ENCODE data around the gene ITGAL.
"Not testable (repeated sequence)": the region's sequence is repeated elsewhere in the genome, so short reads cannot be mapped to it uniquely, and the experiment has no call there.

The ITGAL gene

GRCh38 chr16:30443631-30444030 lies 28.9 kb upstream of the ITGAL start:
- peaks cover 0 to 4% of the 10 kb centered on the region in 2 donors for H3K36me3 ChIP-seq (ENCODE audit: control insufficient read depth in 1 of 2, insufficient read depth in 2 of 2, low read length in 2 of 2)
- H3K27me3 ChIP-seq (ENCODE audit: control insufficient read depth in 1 of 2, insufficient read depth in 2 of 2, low read length in 2 of 2), result no peaks in the 10 kb centered on the region
- H3K4me3 ChIP-seq (ENCODE audit: low read depth in 1 of 2, low read length in 2 of 2), result peak overlapping the region; percentile 87 to 96
- H3K27ac ChIP-seq (ENCODE audit: low read depth, low read length), result no peak overlapping the region
- H3K9ac ChIP-seq (ENCODE audit: low read depth in 1 of 2, low read length in 2 of 2), result peak overlapping the region in 1 of 2 donors; percentile 20
- H3K9me3 ChIP-seq (ENCODE audit: control insufficient read depth in 1 of 2, low read length in 2 of 2), result no peaks in the 10 kb centered on the region
- H3K4me1 ChIP-seq (ENCODE audit: control insufficient read depth in 1 of 2, insufficient read depth in 2 of 2, low read length in 2 of 2), result peaks cover 34% of the 10 kb centered on the region in 2 donors

GRCh38 chr16:30444231-30445148 lies 28.1 kb upstream of the ITGAL start:
- peak overlapping the region; percentile 87 to 96 for H3K4me3 ChIP-seq (ENCODE audit: low read depth in 1 of 2, low read length in 2 of 2)
- H3K27me3 ChIP-seq (ENCODE audit: control insufficient read depth in 1 of 2, insufficient read depth in 2 of 2, low read length in 2 of 2), result no peaks in the 10 kb centered on the region
- H3K9ac ChIP-seq (ENCODE audit: low read depth in 1 of 2, low read length in 2 of 2), result peak overlapping the region; percentile 90 to 93
- H3K27ac ChIP-seq (ENCODE audit: low read depth, low read length), result peak overlapping the region; percentile 88
- H3K4me1 ChIP-seq (ENCODE audit: control insufficient read depth in 1 of 2, insufficient read depth in 2 of 2, low read length in 2 of 2), result peaks cover 34 to 38% of the 10 kb centered on the region in 2 donors
- peaks cover 0 to 4% of the 10 kb centered on the region in 2 donors for H3K36me3 ChIP-seq (ENCODE audit: control insufficient read depth in 1 of 2, insufficient read depth in 2 of 2, low read length in 2 of 2)
- no peaks in the 10 kb centered on the region for H3K9me3 ChIP-seq (ENCODE audit: control insufficient read depth in 1 of 2, low read length in 2 of 2)

GRCh38 chr16:30445149-30445407 lies 27.5 kb upstream of the ITGAL start:
- no peaks in the 10 kb centered on the region for H3K27me3 ChIP-seq (ENCODE audit: control insufficient read depth in 1 of 2, insufficient read depth in 2 of 2, low read length in 2 of 2)
- H3K36me3 ChIP-seq (ENCODE audit: control insufficient read depth in 1 of 2, insufficient read depth in 2 of 2, low read length in 2 of 2), result peaks cover 0 to 4% of the 10 kb centered on the region in 2 donors
- peak overlapping the region; percentile 88 for H3K27ac ChIP-seq (ENCODE audit: low read depth, low read length)
- no peaks in the 10 kb centered on the region for H3K9me3 ChIP-seq (ENCODE audit: control insufficient read depth in 1 of 2, low read length in 2 of 2)
- peak overlapping the region; percentile 87 to 96 for H3K4me3 ChIP-seq (ENCODE audit: low read depth in 1 of 2, low read length in 2 of 2)
- peaks cover 34 to 38% of the 10 kb centered on the region in 2 donors for H3K4me1 ChIP-seq (ENCODE audit: control insufficient read depth in 1 of 2, insufficient read depth in 2 of 2, low read length in 2 of 2)
- H3K9ac ChIP-seq (ENCODE audit: low read depth in 1 of 2, low read length in 2 of 2), result peak overlapping the region; percentile 90 to 93

GRCh38 chr16:30445408-30446202 lies 26.9 kb upstream of the ITGAL start, which contains the start of gene SEPHS2:
SEPHS2 (minus strand) TSS chr16:30445874; CDS start chr16:30445727, 147 bp downstream.
- Histone ChIP-seq H3K36me3 (ENCODE audit: control insufficient read depth in 1 of 2, insufficient read depth in 2 of 2, low read length in 2 of 2) (peaks cover 0 to 4% of the 10 kb centered on the region in 2 donors), H3K4me1 (ENCODE audit: control insufficient read depth in 1 of 2, insufficient read depth in 2 of 2, low read length in 2 of 2) (peaks cover 37 to 38% of the 10 kb centered on the region in 2 donors), H3K9ac (ENCODE audit: low read depth in 1 of 2, low read length in 2 of 2) (peak within 1 kb of the TSS; percentile 90 to 93), H3K4me3 (ENCODE audit: low read depth in 1 of 2, low read length in 2 of 2) (peak within 1 kb of the TSS; percentile 87 to 96), H3K9me3 (ENCODE audit: control insufficient read depth in 1 of 2, low read length in 2 of 2) (no peaks in the 10 kb centered on the region), H3K27ac (ENCODE audit: low read depth, low read length) (peak within 1 kb of the TSS; percentile 88), H3K27me3 (ENCODE audit: control insufficient read depth in 1 of 2, insufficient read depth in 2 of 2, low read length in 2 of 2) (no peaks in the 10 kb centered on the region)

- H3K4me3 ChIP-seq (ENCODE audit: low read depth in 1 of 2, low read length in 2 of 2), result peak overlapping the region; percentile 87 to 96
- peak overlapping the region; percentile 88 for H3K27ac ChIP-seq (ENCODE audit: low read depth, low read length)
- H3K9ac ChIP-seq (ENCODE audit: low read depth in 1 of 2, low read length in 2 of 2), result peak overlapping the region; percentile 90 to 93
- H3K4me1 ChIP-seq (ENCODE audit: control insufficient read depth in 1 of 2, insufficient read depth in 2 of 2, low read length in 2 of 2), result peaks cover 38 to 42% of the 10 kb centered on the region in 2 donors
- H3K9me3 ChIP-seq (ENCODE audit: control insufficient read depth in 1 of 2, low read length in 2 of 2), result no peaks in the 10 kb centered on the region
- H3K27me3 ChIP-seq (ENCODE audit: control insufficient read depth in 1 of 2, insufficient read depth in 2 of 2, low read length in 2 of 2), result no peaks in the 10 kb centered on the region
- peaks cover 0 to 4% of the 10 kb centered on the region in 2 donors for H3K36me3 ChIP-seq (ENCODE audit: control insufficient read depth in 1 of 2, insufficient read depth in 2 of 2, low read length in 2 of 2)
These were observed 26.3 kb upstream of the ITGAL start for GRCh38 chr16:30446203-30446595.

GRCh38 chr16:30447512-30448226 lies 24.9 kb upstream of the ITGAL start:
- H3K4me1 ChIP-seq (ENCODE audit: control insufficient read depth in 1 of 2, insufficient read depth in 2 of 2, low read length in 2 of 2), result peaks cover 43 to 48% of the 10 kb centered on the region in 2 donors
- peak overlapping the region; percentile 25 to 36 for H3K9ac ChIP-seq (ENCODE audit: low read depth in 1 of 2, low read length in 2 of 2)
- no peaks in the 10 kb centered on the region for H3K9me3 ChIP-seq (ENCODE audit: control insufficient read depth in 1 of 2, low read length in 2 of 2)
- peak overlapping the region; percentile 71 for H3K27ac ChIP-seq (ENCODE audit: low read depth, low read length)
- H3K27me3 ChIP-seq (ENCODE audit: control insufficient read depth in 1 of 2, insufficient read depth in 2 of 2, low read length in 2 of 2), result no peaks in the 10 kb centered on the region
- H3K36me3 ChIP-seq (ENCODE audit: control insufficient read depth in 1 of 2, insufficient read depth in 2 of 2, low read length in 2 of 2), result peaks cover 0 to 4% of the 10 kb centered on the region in 2 donors
- peak overlapping the region in 1 of 2 donors; percentile 37 for H3K4me3 ChIP-seq (ENCODE audit: low read depth in 1 of 2, low read length in 2 of 2)

GRCh38 chr16:30449116-30449435 lies 23.5 kb upstream of the ITGAL start:
- Histone ChIP-seq H3K27ac (ENCODE audit: low read depth, low read length) (no peak overlapping the region), H3K36me3 (ENCODE audit: control insufficient read depth in 1 of 2, insufficient read depth in 2 of 2, low read length in 2 of 2) (peaks cover 0 to 4% of the 10 kb centered on the region in 2 donors), H3K4me3 (ENCODE audit: low read depth in 1 of 2, low read length in 2 of 2) (no peak overlapping the region)

GRCh38 chr16:30452709-30453580 lies 19.6 kb upstream of the ITGAL start:
- H3K4me3 ChIP-seq (ENCODE audit: low read depth in 1 of 2, low read length in 2 of 2); H3K27me3 ChIP-seq (ENCODE audit: control insufficient read depth in 1 of 2, insufficient read depth in 2 of 2, low read length in 2 of 2); H3K9me3 ChIP-seq (ENCODE audit: control insufficient read depth in 1 of 2, low read length in 2 of 2); H3K27ac ChIP-seq (ENCODE audit: low read depth, low read length); H3K36me3 ChIP-seq (ENCODE audit: control insufficient read depth in 1 of 2, insufficient read depth in 2 of 2, low read length in 2 of 2); H3K9ac ChIP-seq (ENCODE audit: low read depth in 1 of 2, low read length in 2 of 2): not testable (repeated sequence)
- H3K4me1 ChIP-seq (ENCODE audit: control insufficient read depth in 1 of 2, insufficient read depth in 2 of 2, low read length in 2 of 2), result peaks cover 42 to 46% of the 10 kb centered on the region in 2 donors

More at GRCh38 chr16:30449116-30449435, 23.5 kb upstream of the ITGAL start:
- H3K4me1 ChIP-seq (ENCODE audit: control insufficient read depth in 1 of 2, insufficient read depth in 2 of 2, low read length in 2 of 2), result peaks cover 44 to 55% of the 10 kb centered on the region in 2 donors
- no peaks in the 10 kb centered on the region for H3K27me3 ChIP-seq (ENCODE audit: control insufficient read depth in 1 of 2, insufficient read depth in 2 of 2, low read length in 2 of 2)
- no peaks in the 10 kb centered on the region for H3K9me3 ChIP-seq (ENCODE audit: control insufficient read depth in 1 of 2, low read length in 2 of 2)
- no peak overlapping the region for H3K9ac ChIP-seq (ENCODE audit: low read depth in 1 of 2, low read length in 2 of 2)

GRCh38 chr16:30456302-30456701 lies 16.2 kb upstream of the ITGAL start:
- H3K27me3 ChIP-seq (ENCODE audit: control insufficient read depth in 1 of 2, insufficient read depth in 2 of 2, low read length in 2 of 2), result no peaks in the 10 kb centered on the region
- H3K9ac ChIP-seq (ENCODE audit: low read depth in 1 of 2, low read length in 2 of 2), result no peak overlapping the region
- H3K9me3 ChIP-seq (ENCODE audit: control insufficient read depth in 1 of 2, low read length in 2 of 2), result no peaks in the 10 kb centered on the region
- H3K27ac ChIP-seq (ENCODE audit: low read depth, low read length), result no peak overlapping the region
- no peak overlapping the region for H3K4me3 ChIP-seq (ENCODE audit: low read depth in 1 of 2, low read length in 2 of 2)
- peaks cover 38 to 44% of the 10 kb centered on the region in 2 donors for H3K4me1 ChIP-seq (ENCODE audit: control insufficient read depth in 1 of 2, insufficient read depth in 2 of 2, low read length in 2 of 2)
- no peaks in the 10 kb centered on the region for H3K36me3 ChIP-seq (ENCODE audit: control insufficient read depth in 1 of 2, insufficient read depth in 2 of 2, low read length in 2 of 2)

Data from duodenal mucosa (tissue), 2 donors.